GM19467 (cell line): ENCODE measurements around the gene MTNR1A.
"Not testable (repeated sequence)": the region's sequence is repeated elsewhere in the genome, so short reads cannot be mapped to it uniquely, and the experiment has no call there.

Experiments
- ATAC-seq: cut with Tn5 transposase; IDR thresholded peaks from one replicate; pipeline ENCODE4 v1.9.1; 2021; ENCODE audit warnings: mild to moderate bottlenecking, moderate library complexity; ENCODE audit not compliant: unreplicated experiment

Gene MTNR1A

DNA sequence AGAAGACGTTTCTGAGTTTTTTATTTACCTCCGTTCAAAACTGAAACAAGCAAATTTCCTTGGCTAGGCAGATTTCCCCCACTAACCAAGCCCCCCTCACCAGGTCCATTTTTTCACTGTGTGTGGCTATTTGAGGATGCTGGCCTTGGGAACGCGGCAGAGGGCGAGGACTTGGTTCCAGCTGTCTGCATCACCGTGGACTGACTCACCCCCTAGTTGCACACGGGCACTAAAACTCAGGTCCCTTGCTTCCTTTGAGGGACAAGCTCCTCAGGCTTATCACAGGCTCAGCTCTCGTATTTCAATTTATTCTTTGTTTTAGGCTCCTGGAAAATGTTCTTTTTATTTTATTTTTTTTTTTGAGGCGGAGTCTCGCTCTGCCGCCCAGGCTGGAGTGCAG is 8.4 kb upstream of the MTNR1A start:
- no peak for ATAC-seq

- no peak for ATAC-seq
These were observed 6.4 kb upstream of the MTNR1A start for GRCh38 chr4:186561748-186562147.

DNA sequence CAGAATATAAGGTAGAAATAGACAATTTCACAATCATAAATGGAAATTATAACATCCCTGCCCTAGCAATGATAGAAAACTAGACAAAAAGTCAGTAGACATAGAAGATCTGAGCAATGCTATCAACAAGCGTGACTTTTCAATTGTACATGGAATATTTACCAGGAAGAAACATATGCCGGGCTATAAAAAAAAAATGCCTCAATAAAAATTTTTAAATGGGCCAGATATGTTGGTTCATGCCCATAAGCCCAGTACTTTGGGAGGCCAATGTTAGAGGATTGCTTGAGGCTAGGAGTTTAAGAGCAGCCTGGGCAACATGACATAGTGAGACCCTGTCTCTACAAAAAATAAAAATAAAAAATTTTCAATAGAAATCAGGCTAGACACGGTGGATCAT is 5.3 kb upstream of the MTNR1A start:
- ATAC-seq = no peak

GRCh38 chr4:186557486-186557885 is 2.1 kb upstream of the MTNR1A start:
- no peak for ATAC-seq

- ATAC-seq = no peak
These were observed 1.7 kb upstream of the MTNR1A start for GRCh38 chr4:186557061-186557460.

DNA sequence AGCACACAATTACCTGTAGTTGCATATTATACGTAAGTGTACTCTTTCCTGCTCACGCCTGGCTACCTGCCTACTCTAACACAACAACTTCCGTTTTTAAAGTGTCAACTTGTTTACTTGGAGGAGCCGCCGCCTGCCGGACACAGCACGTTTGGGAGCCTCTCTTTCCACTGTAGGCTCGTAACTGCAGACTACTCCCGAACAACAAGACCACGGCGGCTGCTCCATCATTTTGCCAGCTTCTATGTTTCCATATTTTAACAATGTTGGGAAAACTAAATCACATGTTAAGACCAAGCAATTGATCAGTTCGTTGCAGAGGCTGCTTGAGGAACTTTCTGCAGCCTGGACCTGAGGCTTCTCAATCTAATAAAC is 841 bp downstream of the MTNR1A start:
- no peak for ATAC-seq

DNA sequence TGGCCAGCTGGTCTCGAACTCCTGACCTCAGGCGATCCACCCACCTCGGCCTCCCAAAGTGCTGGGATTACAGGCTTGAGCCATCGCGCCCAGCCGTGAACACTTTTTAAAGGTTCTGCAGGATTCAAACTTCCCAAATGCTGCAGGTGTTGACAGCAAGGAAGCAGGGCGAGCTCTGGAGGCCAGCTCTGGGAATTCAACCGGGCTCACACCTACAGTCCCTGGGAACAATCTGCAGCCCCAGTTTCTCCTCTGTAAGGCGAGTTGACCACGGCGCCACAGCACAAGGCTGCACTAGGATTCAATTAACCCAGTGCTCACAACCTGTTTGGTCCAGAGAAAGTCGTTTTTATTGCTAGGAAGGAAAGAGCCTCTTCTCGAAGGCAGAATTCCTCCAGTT is 1.6 kb downstream of the MTNR1A start:
- no peak for ATAC-seq

DNA sequence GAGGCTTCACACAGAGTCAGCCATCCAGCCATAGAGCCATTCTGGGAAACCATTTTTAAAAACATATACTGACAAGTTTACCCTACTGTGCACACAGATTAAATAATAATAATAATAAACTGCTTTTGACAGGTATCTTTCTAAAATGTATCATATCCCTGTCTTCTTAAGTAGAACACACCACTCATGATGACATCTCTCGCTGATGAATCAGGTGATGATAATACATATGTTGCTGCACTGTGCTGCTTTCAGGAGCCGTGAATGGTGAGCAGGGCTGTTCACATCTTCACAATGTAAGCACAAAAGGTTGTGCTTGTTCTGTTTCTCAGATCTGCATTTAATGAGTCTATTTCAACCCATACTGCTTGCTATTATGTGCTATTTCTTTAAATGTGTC is 3.5 kb downstream of the MTNR1A start:
- no peak for ATAC-seq

DNA sequence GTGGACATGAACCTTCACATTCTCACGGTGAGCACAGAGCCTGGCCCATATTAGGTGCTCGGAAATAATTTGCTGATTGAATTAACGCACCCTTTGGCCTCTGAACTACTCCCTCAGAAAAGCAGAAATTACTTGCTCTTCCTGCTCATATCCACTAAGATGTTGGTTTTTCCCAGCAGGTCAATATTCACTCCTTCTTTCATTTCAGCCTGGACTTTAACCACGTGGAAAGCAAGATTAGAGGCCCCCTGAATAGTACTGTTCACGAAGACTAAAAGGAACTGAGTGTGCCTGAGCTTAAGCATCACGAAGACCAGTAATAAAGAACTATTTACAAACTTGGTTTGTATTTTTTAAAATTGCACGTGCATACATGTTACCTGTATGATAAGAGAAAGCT is 9.9 kb downstream of the MTNR1A start:
- no peak for ATAC-seq

DNA sequence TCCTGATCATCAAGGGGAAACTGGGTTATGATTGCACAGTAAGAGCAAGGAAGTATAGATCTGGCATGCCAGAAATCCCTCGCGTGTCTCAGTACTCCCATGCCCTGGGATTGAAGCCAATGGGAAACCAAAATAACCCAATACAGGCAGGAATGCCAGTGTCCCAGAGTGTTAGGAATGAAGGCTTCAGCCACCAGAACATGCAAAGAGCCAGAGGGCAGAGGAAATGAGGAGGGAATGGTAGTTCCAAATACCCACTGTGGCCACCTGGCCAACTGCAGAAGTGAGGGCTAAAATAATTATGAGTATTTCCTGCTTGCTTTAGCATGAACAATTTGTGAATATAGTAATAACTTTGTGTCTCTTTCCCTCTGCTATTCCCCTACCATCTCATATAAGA is 12.2 kb downstream of the MTNR1A start:
- ATAC-seq = no peak

DNA sequence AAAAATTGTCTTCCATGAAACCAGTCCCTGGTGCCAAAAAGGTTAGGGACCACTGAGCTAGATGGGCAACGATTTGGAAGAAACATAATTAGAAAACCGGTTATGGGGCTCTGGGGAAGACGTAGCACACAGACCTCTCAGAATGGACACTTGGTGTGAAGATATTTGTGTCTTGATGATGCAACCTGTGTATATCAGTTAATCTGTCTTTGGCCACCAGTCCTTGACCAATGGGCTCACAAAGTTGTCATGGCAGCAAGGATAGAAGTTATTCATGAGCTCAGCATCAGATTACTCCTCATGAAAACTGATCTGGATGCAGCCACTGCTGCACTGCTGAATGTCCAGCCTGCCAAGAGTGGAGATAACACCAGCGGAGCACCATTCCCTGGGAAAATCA is 13.6 kb downstream of the MTNR1A start:
- ATAC-seq = no peak

- ATAC-seq = no peak
These were observed 17.4 kb downstream of the MTNR1A start for GRCh38 chr4:186537843-186538521.

- no peak for ATAC-seq
These were observed 19.1 kb downstream of the MTNR1A start for GRCh38 chr4:186536285-186536684.

- ATAC-seq = no peak
These were observed 21.3 kb downstream of the MTNR1A start for GRCh38 chr4:186534056-186534455.

- not testable (repeated sequence) for ATAC-seq
These were observed 31.4 kb downstream of the MTNR1A start for GRCh38 chr4:186523927-186524326.

DNA sequence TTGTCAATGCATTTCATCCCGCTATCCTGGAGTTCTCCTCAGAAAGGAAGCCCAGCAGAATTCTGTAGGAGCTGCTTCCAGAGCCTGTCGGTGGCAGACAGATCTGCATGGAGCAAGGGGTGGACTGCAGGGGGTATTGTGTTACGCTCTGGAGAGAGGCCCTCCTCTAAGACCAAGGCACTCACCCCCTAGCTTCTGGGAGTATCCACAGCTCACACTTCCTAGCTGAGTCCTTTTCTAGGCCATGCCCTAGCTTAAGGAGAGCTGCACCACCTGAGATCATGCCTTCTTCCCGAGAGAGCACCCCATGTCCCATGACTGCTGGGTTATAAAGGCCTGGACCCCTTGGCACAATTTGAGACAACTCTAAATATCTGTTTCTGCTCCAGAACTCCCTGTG is 39.1 kb downstream of the MTNR1A start:
- no peak for ATAC-seq

DNA sequence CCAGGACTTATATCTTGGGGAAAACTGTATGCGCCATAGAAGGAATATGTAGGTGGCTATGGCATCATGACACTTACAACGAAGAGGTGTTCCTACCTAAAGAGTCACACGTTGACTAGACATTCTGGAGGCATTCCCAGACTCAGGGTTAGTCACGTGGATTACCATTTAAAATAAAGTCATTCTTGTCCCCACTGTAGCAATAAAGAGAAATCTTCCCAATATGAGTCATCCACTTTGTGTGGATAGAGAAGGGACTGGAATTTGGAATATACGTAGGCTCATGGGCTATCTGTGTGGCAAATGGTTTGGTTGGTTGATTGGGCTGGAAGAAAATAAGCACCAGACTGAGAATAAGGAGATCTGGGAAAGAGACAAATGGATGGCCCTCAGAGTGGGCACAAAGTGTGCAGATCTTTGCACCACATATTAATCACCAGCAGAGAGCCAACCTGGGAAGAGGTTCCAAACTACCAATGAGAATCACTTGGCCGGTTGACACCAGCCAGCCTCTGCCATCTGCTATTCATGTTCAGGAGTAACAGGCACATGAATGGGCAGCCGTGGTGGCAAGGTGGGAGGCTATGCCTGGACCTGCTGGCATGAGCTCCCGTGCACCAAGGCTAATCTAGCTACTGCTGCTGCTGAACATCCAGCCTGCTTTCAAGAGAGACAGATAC is 41.0 kb downstream of the MTNR1A start:
- ATAC-seq = no peak

DNA sequence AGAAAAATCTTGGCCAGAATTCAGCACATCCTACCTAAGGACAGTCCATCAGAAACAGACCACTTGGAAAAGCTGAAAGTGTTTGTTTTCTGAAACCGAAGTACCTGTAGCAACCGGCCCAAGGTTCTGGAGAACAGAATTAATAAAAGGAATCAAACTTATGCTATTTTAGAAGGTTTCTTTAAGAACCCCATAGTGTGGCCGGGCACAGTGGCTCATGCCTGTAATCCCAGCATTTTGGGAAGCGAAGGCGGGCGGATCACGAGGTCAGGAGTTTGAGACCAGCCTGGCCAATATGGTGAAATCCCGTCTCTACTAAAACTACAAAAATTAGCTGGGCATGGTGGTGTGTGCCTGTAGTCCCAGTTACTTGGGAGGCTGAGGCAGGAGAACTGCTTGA is 50.6 kb downstream of the MTNR1A start:
- ATAC-seq = not testable (repeated sequence)

GRCh38 chr4:186502231-186502630 is 53.1 kb downstream of the MTNR1A start:
- ATAC-seq = no peak

DNA sequence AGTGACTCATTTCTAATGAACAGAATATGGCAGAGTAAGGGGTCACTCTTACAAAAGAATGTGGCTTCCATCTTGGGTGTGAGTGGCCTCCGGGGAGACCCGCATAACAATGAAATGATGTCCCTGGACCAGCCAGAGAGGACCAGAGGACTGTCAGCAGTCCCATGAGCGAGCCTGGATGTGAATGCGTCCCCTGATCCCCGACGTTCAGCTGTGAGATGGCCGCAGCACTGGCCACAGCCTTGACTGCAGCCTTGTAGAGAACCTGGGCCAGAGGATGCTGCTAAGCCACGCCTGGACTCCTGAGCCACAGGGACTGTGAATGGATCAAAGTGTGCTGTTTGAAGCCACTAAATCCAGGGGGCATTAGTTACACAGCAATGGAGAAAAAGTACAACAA is 53.8 kb downstream of the MTNR1A start:
- ATAC-seq = no peak

DNA sequence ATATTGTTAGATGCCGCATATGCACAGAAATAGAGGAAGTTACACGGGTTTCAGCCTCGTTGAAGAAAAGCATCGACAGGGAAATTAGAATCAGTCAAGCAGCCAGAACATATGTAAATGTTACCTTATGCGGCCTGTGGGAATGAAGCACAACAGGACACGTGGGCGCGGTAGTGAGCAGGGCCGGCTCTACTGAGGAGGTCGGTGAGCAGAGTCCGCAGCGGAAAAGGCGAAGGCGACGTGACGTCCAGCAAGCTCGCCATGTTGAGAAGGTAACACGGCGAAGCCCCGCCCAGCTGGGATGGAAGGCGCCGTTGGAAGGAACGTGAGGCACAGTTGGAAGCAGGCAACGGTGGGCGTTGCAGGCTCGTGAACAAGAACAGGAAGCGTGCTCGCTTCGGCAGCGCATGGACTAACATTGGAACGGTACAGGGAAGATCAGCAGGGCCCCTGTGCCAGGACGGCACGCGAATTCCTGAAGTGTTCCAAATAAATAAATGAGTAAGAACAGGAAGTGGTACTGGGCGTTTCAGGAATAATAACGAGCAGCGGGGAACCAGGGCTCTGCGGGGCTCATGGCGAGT is 54.6 kb downstream of the MTNR1A start:
- no peak for ATAC-seq

DNA sequence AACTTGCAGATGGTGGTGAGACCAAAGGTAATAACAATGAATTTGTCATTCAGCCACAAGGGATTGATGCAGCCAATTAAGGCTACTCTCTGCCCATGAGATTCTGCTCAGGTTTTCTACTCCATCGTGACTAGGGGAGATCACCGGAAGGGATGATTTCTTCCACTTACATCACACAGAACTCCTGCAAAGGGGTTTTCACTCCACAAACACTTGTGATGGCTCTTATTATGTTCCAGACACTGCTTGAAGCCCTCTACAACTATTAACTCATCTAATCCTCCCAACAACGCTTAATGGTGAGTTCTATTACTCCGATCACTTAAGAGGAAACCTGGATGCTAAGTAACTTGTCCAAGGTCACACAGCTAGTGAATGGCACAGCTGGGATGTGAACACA is 55.9 kb downstream of the MTNR1A start:
- ATAC-seq = no peak

DNA sequence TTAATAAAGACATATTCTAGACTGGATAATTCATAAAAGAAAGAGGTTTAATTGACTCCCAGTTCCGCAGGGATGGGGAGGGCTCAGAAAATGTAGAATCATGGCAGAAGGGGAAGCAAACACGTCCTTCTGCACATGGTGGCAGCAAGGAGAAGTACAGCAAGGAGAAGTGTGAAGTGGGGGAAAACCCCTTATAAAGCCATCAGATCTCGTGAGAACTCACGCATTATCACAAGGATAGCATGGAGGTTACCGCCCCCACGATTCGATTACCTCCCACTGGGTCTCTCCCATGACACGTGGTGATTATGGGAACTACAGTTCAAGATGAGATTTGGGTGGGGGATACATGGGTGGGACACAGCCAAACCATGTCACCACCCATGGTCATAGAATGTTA is 58.3 kb downstream of the MTNR1A start:
- ATAC-seq = no peak
